Stimulated activated CD8-positive, alpha-beta memory T cell treated with anti-CD3 and anti-CD28 coated beads, Interleukin-15, amount 100 ng/mL, for 48 hours (primary cell): Measurements from ENCODE around the gene LZTR1.
A peak's percentile ranks its signal among the peaks of the same experiment; 100 is the strongest.
"Not testable (repeated sequence)": the region's sequence is repeated elsewhere in the genome, so short reads cannot be mapped to it uniquely, and the experiment has no call there.

ENCODE experiments used
- DNase-seq, 2 donors: peaks; one replicate each; pipeline ENCODE4 v3.0.0-alpha.2; 2020; ENCODE audit warnings: low read depth in 2 of 2

LZTR1 gene

GRCh38 chr22:20981787-20982562 lies at the start of gene LZTR1:
Gene LZTR1 (plus strand): TSS chr22:20982297. CDS start chr22:20982372, 75 bp downstream.
- peak; percentile 65 to 66 for DNase-seq

- DNase-seq: no peak
Observed at GRCh38 chr22:20933910-20934309, 48.2 kb upstream of the LZTR1 start.

- DNase-seq: not testable (repeated sequence)
Observed at GRCh38 chr22:20935049-20935448, 47.0 kb upstream of the LZTR1 start.

GRCh38 chr22:20935780-20936539 lies 46.1 kb upstream of the LZTR1 start:
- not testable (repeated sequence) for DNase-seq

- DNase-seq: no peak
Observed at GRCh38 chr22:20937031-20937793, 44.9 kb upstream of the LZTR1 start.

- DNase-seq: no peak
Observed at GRCh38 chr22:20937794-20938671, 44.1 kb upstream of the LZTR1 start.

- not testable (repeated sequence) for DNase-seq
Observed at GRCh38 chr22:20939457-20940185, 42.5 kb upstream of the LZTR1 start.

GRCh38 chr22:20940186-20940651 lies 41.9 kb upstream of the LZTR1 start:
- no peak for DNase-seq

GRCh38 chr22:20940904-20941385 lies 41.2 kb upstream of the LZTR1 start:
- no peak for DNase-seq

- not testable (repeated sequence) for DNase-seq
Observed at GRCh38 chr22:20942203-20942902, 39.7 kb upstream of the LZTR1 start.

- no peak for DNase-seq
Observed at GRCh38 chr22:20943104-20943933, 38.8 kb upstream of the LZTR1 start.

- DNase-seq: no peak
Observed at GRCh38 chr22:20944042-20944441, 38.1 kb upstream of the LZTR1 start.

- DNase-seq: no peak
Observed at GRCh38 chr22:20945578-20945934, 36.5 kb upstream of the LZTR1 start.

GRCh38 chr22:20946080-20946986 lies 35.8 kb upstream of the LZTR1 start:
- DNase-seq: no peak

GRCh38 chr22:20946991-20947390 lies 35.1 kb upstream of the LZTR1 start:
- no peak for DNase-seq

- DNase-seq: no peak
Observed at GRCh38 chr22:20948450-20948849, 33.6 kb upstream of the LZTR1 start.

GRCh38 chr22:20948989-20949388 lies 33.1 kb upstream of the LZTR1 start:
- DNase-seq: no peak

- no peak for DNase-seq
Observed at GRCh38 chr22:20949698-20950183, 32.4 kb upstream of the LZTR1 start.
